Gastrocnemius medialis (tissue), 4 donors: ENCODE data around the gene FOXP4. TPM values are rescaled to one million over a fixed set of nuclear protein-coding genes. Genes with fewer than 3 reads are reported as not detected.

Experiments
- ATAC-seq, 2 donors: fragments of 150-250 bp; one replicate each; pipeline ENCODE4 v1.9.1; 2016
- DNase-seq, 2 donors: peaks; one replicate each; pipeline ENCODE4 v3.0.0-alpha.2; 2019
- H3K27ac ChIP-seq, 4 donors: fragments of 200-600 bp; sonication (generic); 1 replicate in 1 of 4; 2 replicates in 3 of 4; pipeline ENCODE4 v1.5.1; 2016 to 2018; ENCODE audit warnings: mild to moderate bottlenecking in 2 of 4, moderate library complexity in 1 of 4
- H3K27me3 ChIP-seq, 3 donors: fragments of 200-600 bp; sonication (generic) in 2 of 3; 1 replicate in 1 of 3; 2 replicates in 2 of 3; pipeline versions ENCODE4 v1.5.1 to v1.6.0; 2016 to 2019; ENCODE audit warnings: mild to moderate bottlenecking in 1 of 3, moderate library complexity in 1 of 3
- H3K36me3 ChIP-seq, 2 donors: fragments of 200-600 bp; sonication (generic) in 1 of 2; one replicate each; pipeline ENCODE4 v1.5.1; 2017 to 2018
- H3K4me1 ChIP-seq, 2 donors: fragments of 200-600 bp; sonication (generic) in 1 of 2; one replicate each; pipeline ENCODE4 v1.5.1; 2016 to 2017; ENCODE audit warnings: mild to moderate bottlenecking in 2 of 2
- H3K4me3 ChIP-seq, 4 donors: fragments of 200-600 bp; sonication (generic) in 3 of 4; 1 replicate in 1 of 4; 2 replicates in 3 of 4; pipeline ENCODE4 v1.5.1; 2016 to 2019; ENCODE audit warnings: mild to moderate bottlenecking in 2 of 4
- H3K9me3 ChIP-seq, 3 donors: fragments of 200-600 bp; sonication (generic) in 2 of 3; 1 replicate in 1 of 3; 2 replicates in 2 of 3; pipeline ENCODE4 v1.5.1; 2016 to 2019
- CTCF ChIP-seq, 5 experiments: fragments of 450-650 bp in 3 of 5; fragments of 200-600 bp in 2 of 5; sonication (generic) in 2 of 5; IDR thresholded peaks in 4 of 5; conservative IDR thresholded peaks in 1 of 5; 1 replicate in 4 of 5; 2 replicates in 1 of 5; pipeline ENCODE4 v1.5.1; 2016 to 2019; ENCODE audit warnings: antibody characterized with exemption in 5 of 5, mild to moderate bottlenecking in 3 of 5, moderate library complexity in 3 of 5
- POLR2A ChIP-seq, 2 donors: fragments of 450-650 bp; IDR thresholded peaks; one replicate each; pipeline ENCODE4 v1.6.1; 2017; ENCODE audit warnings: antibody characterized with exemption in 2 of 2, mild to moderate bottlenecking in 2 of 2, moderate library complexity in 2 of 2
- in situ Hi-C, 4 donors: fragments of 200-750 bp; cut with MboI; loops; one replicate each; pipeline versions ENCODE4 v1.15.0 to v1.8.0; 2017; ENCODE audit warnings: low sequenced_read_pairs in 4 of 4
- intact Hi-C: fragments of 100-400 bp; cut with DNase I; formaldehyde crosslinking; loops from one replicate; pipeline ENCODE4 v1.15.1; 2023; ENCODE audit warnings: low total_unique reads
- total RNA-seq, 4 donors: library from RNA; depleted of rRNA; stranded (reverse); fragments of >200 nt; gene quantifications; one replicate each; pipeline versions ENCODE4 v1.1.0 to v1.2.3, GENCODE V29; 2016

Gene FOXP4
- total RNA-seq, 4 donors from 2014 or later: 3.4 to 11.4 (median 6.5) TPM

DNA sequence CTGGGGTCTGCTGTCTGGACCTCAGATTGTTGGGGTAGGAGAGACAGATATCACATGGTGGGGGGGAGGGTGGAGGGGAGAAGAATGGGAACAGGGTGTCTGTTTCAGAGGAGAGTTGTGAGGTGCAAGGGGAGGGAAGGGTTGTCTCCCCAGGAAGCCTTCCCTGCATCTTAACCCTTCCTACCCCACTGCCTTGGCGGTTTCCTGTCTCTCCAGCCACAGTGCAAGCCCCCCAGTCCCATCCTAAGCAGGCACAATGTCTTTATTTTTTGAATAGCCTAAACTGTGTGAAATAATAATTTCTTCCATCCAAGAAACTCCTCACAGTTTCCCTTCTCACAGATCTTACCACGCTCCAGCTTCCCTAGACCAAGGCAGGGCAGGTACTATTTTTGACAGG, 3.5 kb downstream of the FOXP4 start:
- no peak for DNase-seq
- no peaks in the 10 kb centered on the region for H3K27me3 ChIP-seq
- intact Hi-C loops (loop anchor here (5.0 kb wide), 6 partner anchors 42 to 228 kb away; partner anchors contain the start of gene FRS3), in situ Hi-C loops (no loop called here)
- no peak for TF ChIP-seq CTCF (IDR thresholded peaks at IDR 0.05 in 4 of 5, conservative IDR thresholded peaks at IDR 0.05 in 1 of 5)
- no peak for TF ChIP-seq POLR2A (IDR thresholded peaks at IDR 0.05)
- no peak overlapping the region for H3K27ac ChIP-seq
- no peak for ATAC-seq
- no peaks in the 10 kb centered on the region for H3K9me3 ChIP-seq
- peaks cover 21 to 45% of the 10 kb centered on the region in 2 donors for H3K4me1 ChIP-seq
- no peak overlapping the region for H3K4me3 ChIP-seq
- H3K36me3 ChIP-seq: no peaks in the 10 kb centered on the region

DNA sequence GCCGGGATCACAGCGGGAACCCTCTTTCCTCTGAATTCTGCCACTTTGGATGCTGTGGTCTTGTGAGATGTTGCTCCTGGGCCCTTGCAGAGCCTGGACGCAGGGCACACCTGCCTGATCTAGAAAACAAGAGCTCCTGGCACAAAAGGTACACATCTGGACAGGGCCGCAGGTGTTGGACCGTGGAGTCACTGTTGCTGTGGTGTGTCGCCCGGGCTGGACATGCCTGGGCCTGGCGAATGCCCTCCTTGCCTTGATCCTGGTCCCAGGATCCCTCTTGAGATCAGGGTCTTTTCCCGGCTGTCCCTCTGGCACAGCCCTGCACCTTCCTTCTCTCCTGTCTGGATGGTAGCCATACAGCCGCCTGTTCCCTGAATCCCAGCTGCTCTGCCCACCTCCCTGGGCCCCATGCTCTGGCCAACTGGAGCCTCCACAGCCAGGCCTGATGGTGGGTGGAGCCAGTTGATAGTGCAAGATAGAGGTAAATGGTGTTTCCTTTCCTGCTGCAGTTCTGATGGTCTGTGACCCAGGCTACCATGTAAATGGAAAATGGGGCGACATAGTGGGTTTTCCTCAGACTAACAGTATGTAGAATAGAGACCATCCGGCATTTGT, 5.0 kb downstream of the FOXP4 start:
- H3K27ac ChIP-seq: no peak overlapping the region
- no peak for TF ChIP-seq POLR2A (IDR thresholded peaks at IDR 0.05)
- TF ChIP-seq CTCF (IDR thresholded peaks at IDR 0.05 in 4 of 5, conservative IDR thresholded peaks at IDR 0.05 in 1 of 5): no peak
- no peak for ATAC-seq
- no peak for DNase-seq
- intact Hi-C loops: no loop called here
- no peak overlapping the region for H3K4me3 ChIP-seq
- no peaks in the 10 kb centered on the region for H3K36me3 ChIP-seq
- H3K9me3 ChIP-seq: no peaks in the 10 kb centered on the region
- in situ Hi-C loops: no loop called here
- H3K4me1 ChIP-seq: peaks cover 16 to 36% of the 10 kb centered on the region in 2 donors
- no peaks in the 10 kb centered on the region for H3K27me3 ChIP-seq

- ATAC-seq: no peak
Observed at GRCh38 chr6:41551857-41552256, 5.7 kb downstream of the FOXP4 start.

DNA sequence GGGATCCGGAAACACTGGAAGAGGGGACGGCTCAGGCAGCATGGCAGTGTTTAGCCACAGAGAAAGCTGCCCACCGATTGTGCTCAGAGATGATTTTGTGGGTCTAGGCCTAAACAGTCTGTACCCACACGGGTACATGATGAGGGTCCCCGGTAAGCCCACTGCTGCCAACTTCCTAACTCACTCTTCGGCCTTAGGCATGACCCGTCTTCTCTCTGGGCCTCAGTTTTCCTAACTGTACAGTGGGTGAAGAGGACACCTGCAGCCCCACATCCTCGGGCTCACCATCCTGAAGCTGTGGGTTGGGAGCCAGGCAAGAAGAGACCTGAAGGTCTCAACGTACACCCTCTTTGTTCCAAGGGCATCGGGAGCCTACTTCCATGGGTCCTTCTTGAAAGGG, 6.5 kb downstream of the FOXP4 start:
- in situ Hi-C loops: no loop called here
- TF ChIP-seq CTCF (IDR thresholded peaks at IDR 0.05 in 4 of 5, conservative IDR thresholded peaks at IDR 0.05 in 1 of 5) (no peak), POLR2A (IDR thresholded peaks at IDR 0.05) (no peak)
- no peaks in the 10 kb centered on the region for H3K27me3 ChIP-seq
- DNase-seq (no peak), ATAC-seq (no peak)
- no peaks in the 10 kb centered on the region for H3K9me3 ChIP-seq
- no peaks in the 10 kb centered on the region for H3K36me3 ChIP-seq
- no peak overlapping the region for H3K27ac ChIP-seq
- H3K4me3 ChIP-seq: no peak overlapping the region
- peaks cover 22 to 41% of the 10 kb centered on the region in 2 donors for H3K4me1 ChIP-seq
- intact Hi-C loops: no loop called here

More at GRCh38 chr6:41551857-41552256, 5.7 kb downstream of the FOXP4 start:
- intact Hi-C loops: no loop called here
- in situ Hi-C loops: no loop called here
- Histone ChIP-seq H3K36me3 (no peaks in the 10 kb centered on the region), H3K27ac (no peak overlapping the region), H3K4me1 (peaks cover 17 to 39% of the 10 kb centered on the region in 2 donors), H3K9me3 (no peaks in the 10 kb centered on the region), H3K27me3 (no peaks in the 10 kb centered on the region), H3K4me3 (no peak overlapping the region)
- TF ChIP-seq POLR2A (IDR thresholded peaks at IDR 0.05) (no peak), CTCF (IDR thresholded peaks at IDR 0.05 in 4 of 5, conservative IDR thresholded peaks at IDR 0.05 in 1 of 5) (no peak)
- DNase-seq: no peak
